ENCODE measurements around the gene MSLN.

- TF ChIP-seq SMC3 (IDR thresholded peaks at IDR 0.05) (no peak), ZFP36 (IDR thresholded peaks at IDR 0.05; ENCODE audit: borderline replicate concordance, partially characterized antibody) (no peak), CTCF (IDR thresholded peaks at IDR 0.05) (no peak), BHLHE40 (IDR thresholded peaks at IDR 0.05; ENCODE audit: low read depth, low read length) (no peak), USF2 (IDR thresholded peaks at IDR 0.05) (no peak), CBX8 (IDR thresholded peaks at IDR 0.05) (no peak), HOXB5 (CRISPR knock-in tag; IDR thresholded peaks at IDR 0.05) (no peak), NFE2L2 (conservative IDR thresholded peaks at IDR 0.05; ENCODE audit: low read length) (no peak), BCL3 (IDR thresholded peaks at IDR 0.05) (no peak), POLR2A (IDR thresholded peaks at IDR 0.05; ENCODE audit: low read length) (no peak), CEBPB (IDR thresholded peaks at IDR 0.05) (no peak), PHF8 (IDR thresholded peaks at IDR 0.05; ENCODE audit: borderline replicate concordance, low read depth) (no peak), RCOR1 (IDR thresholded peaks at IDR 0.05; ENCODE audit: low read depth, low read length) (no peak)
Observed at GRCh38 chr16:815861-816260, 55.3 kb downstream of the MSLN start.
